HCT116 (cell line): ENCODE data around the gene RGSL1. TPM values are rescaled to one million over a fixed set of nuclear protein-coding genes. Genes with fewer than 3 reads are reported as not detected.

Source experiments
- ATAC-seq: fragments of 200-7000 bp; cut with Tn5 transposase; 2 replicates; pipeline ENCODE4 v1.9.1; 2020; ENCODE audit warnings: mild to moderate bottlenecking, moderate library complexity
- BruUV-seq: library from RNA; stranded (reverse); fragments of 400-500 nt; replicated peaks from 2 replicates; lab custom pipeline; 2021; lab: Mats Ljungman, UMichigan
- CTCF ChIA-PET: fragments of 300-600 bp; sonication (Branson Sonifier 250); formaldehyde crosslinking; loops from one replicate; lab custom pipeline; 2021; ENCODE audit warnings: antibody characterized with exemption; lab: Charles Lee
- POLR2A ChIA-PET: fragments of 300-600, 350-600 bp; sonication (Branson Sonifier 250); formaldehyde crosslinking; loops from one replicate; lab custom pipeline; 2021; ENCODE audit warnings: antibody characterized with exemption; lab: Charles Lee
- RAD21 ChIA-PET, 2 experiments: fragments of 300-600 bp; sonication (Branson Sonifier 250); formaldehyde crosslinking; loops; one replicate each; lab custom pipeline; 2023; ENCODE audit warnings: low total read pairs in 2 of 2; ENCODE audit not compliant: uncharacterized antibody in 2 of 2, unreplicated experiment in 2 of 2, low non-redundant PET in 1 of 2; lab: Charles Lee
- DNase-seq: peaks from one replicate; pipeline ENCODE4 v3.0.0-alpha.2; 2010; ENCODE audit warnings: low read depth, low spot score
- H2AFZ ChIP-seq: fragments of 200-600 bp; shearing (Covaris generic), sonication (generic); 2 replicates; pipeline ENCODE4 v1.6.1; 2017; ENCODE audit warnings: low read depth, mixed run types, mixed read lengths, antibody characterized with exemption, low read length; ENCODE audit not compliant: poor library complexity, severe bottlenecking
- H3K27ac ChIP-seq: 2 replicates; pipeline ENCODE4 v1.5.1; 2012; ENCODE audit warnings: low read depth, low read length
- H3K27me3 ChIP-seq: fragments of 200-600 bp; sonication (generic); 2 replicates; pipeline ENCODE4 v1.6.1; 2016; ENCODE audit warnings: mixed run types, low read length, mixed read lengths; ENCODE audit not compliant: insufficient read depth
- H3K36me3 ChIP-seq, 2 experiments: fragments of 200-500 bp in 1 of 2; fragments of 200-600 bp in 1 of 2; sonication (Bioruptor generic) in 1 of 2; sonication (generic) in 1 of 2; 2 replicates each; pipeline versions ENCODE4 v1.5.1 to v1.6.1; 2014 to 2016; ENCODE audit warnings: low read length in 2 of 2, inconsistent platforms in 1 of 2, mixed read lengths in 1 of 2, mixed run types in 1 of 2; ENCODE audit not compliant: insufficient read depth in 2 of 2, control insufficient read depth in 1 of 2
- H3K4me1 ChIP-seq, 2 experiments: fragments of 200-600 bp in 1 of 2; sonication (generic) in 1 of 2; 2 replicates each; pipeline versions ENCODE4 v1.5.1 to v1.6.1; 2012 to 2017; ENCODE audit warnings: low read length in 2 of 2, inconsistent platforms in 1 of 2, mild to moderate bottlenecking in 1 of 2, mixed read lengths in 1 of 2, mixed run types in 1 of 2, moderate library complexity in 1 of 2; ENCODE audit not compliant: insufficient read depth in 2 of 2, control insufficient read depth in 1 of 2
- H3K4me2 ChIP-seq: fragments of 200-600 bp; sonication (generic); 2 replicates; pipeline ENCODE4 v1.6.1; 2017; ENCODE audit warnings: mixed run types, low read length, mixed read lengths
- H3K4me3 ChIP-seq, 2 experiments: fragments of 200-600 bp in 1 of 2; sonication (generic) in 1 of 2; replicated peaks in 1 of 2; 2 replicates each; pipeline ENCODE4 v1.5.1; 2011 to 2016; ENCODE audit warnings: low read length in 2 of 2, control low read depth in 1 of 2, low read depth in 1 of 2, mild to moderate bottlenecking in 1 of 2, mixed read lengths in 1 of 2, mixed run types in 1 of 2
- H3K79me2 ChIP-seq: fragments of 200-600 bp; sonication (generic); 2 replicates; pipeline ENCODE4 v1.6.1; 2017; ENCODE audit warnings: mild to moderate bottlenecking, mixed run types, low read length, moderate library complexity, mixed read lengths; ENCODE audit not compliant: insufficient read depth
- H3K9ac ChIP-seq: fragments of 200-600 bp; sonication (generic); 2 replicates; pipeline ENCODE4 v1.6.1; 2016; ENCODE audit warnings: low read length, mixed read lengths
- H3K9me2 ChIP-seq: fragments of 200-600 bp; sonication (generic), shearing (Covaris generic); 2 replicates; pipeline ENCODE4 v1.6.1; 2017; ENCODE audit warnings: mixed run types, mild to moderate bottlenecking, moderate library complexity; ENCODE audit not compliant: insufficient read depth
- H3K9me3 ChIP-seq, 2 experiments: fragments of 200-500 bp in 1 of 2; fragments of 200-600 bp in 1 of 2; sonication (Bioruptor generic) in 1 of 2; sonication (generic) in 1 of 2; 2 replicates each; pipeline ENCODE4 v1.6.1; 2014 to 2017; ENCODE audit warnings: low read length in 2 of 2, mixed read lengths in 2 of 2, inconsistent platforms in 1 of 2, low read depth in 1 of 2, mild to moderate bottlenecking in 1 of 2, mixed run types in 1 of 2, moderate library complexity in 1 of 2; ENCODE audit not compliant: control insufficient read depth in 1 of 2, insufficient read depth in 1 of 2
- H4K20me1 ChIP-seq: fragments of 200-600 bp; sonication (generic), shearing (Covaris generic); 2 replicates; pipeline ENCODE4 v1.6.1; 2017; ENCODE audit warnings: mixed run types, mild to moderate bottlenecking, moderate library complexity; ENCODE audit not compliant: insufficient read depth
- CEBPB ChIP-seq: IDR thresholded peaks from 2 replicates; pipeline ENCODE4 v1.6.1; 2012; ENCODE audit warnings: low read depth
- EZH2 ChIP-seq: fragments of 200-600 bp; sonication (generic); IDR thresholded peaks from 2 replicates; pipeline ENCODE4 v1.6.1; 2017; ENCODE audit warnings: antibody characterized with exemption, mixed run types
- EZH2phosphoT487 ChIP-seq: fragments of 200-600 bp; IDR thresholded peaks from 2 replicates; pipeline ENCODE4 v1.6.1; 2018; ENCODE audit warnings: antibody characterized with exemption, borderline replicate concordance
- FOSL1 ChIP-seq: IDR thresholded peaks from 2 replicates; pipeline ENCODE4 v1.6.1; 2012; ENCODE audit warnings: low read depth
- JUND ChIP-seq: IDR thresholded peaks from 2 replicates; pipeline ENCODE4 v1.6.1; 2012
- POLR2A ChIP-seq: IDR thresholded peaks from 2 replicates; pipeline ENCODE4 v1.7.0; 2011; ENCODE audit warnings: borderline replicate concordance; ENCODE audit not compliant: insufficient read depth, insufficient read length; ENCODE audit errors: extremely low read depth
- RAD21 ChIP-seq: IDR thresholded peaks from 2 replicates; pipeline ENCODE4 v1.6.1; 2012; ENCODE audit warnings: low read depth, mild to moderate bottlenecking
- SP1 ChIP-seq: IDR thresholded peaks from 2 replicates; pipeline ENCODE4 v1.6.1; 2012; ENCODE audit warnings: low read depth
- ZNF274 ChIP-seq: fragments of 200-500 bp; sonication (Bioruptor generic); IDR thresholded peaks from 2 replicates; pipeline ENCODE4 v1.6.1; 2014; ENCODE audit warnings: mild to moderate bottlenecking, low read depth, low read length, inconsistent platforms
- intact Hi-C: fragments of 100-400 bp; cut with micrococcal nuclease; formaldehyde crosslinking; loops from 2 replicates; pipeline ENCODE4 v1.10.0; 2022
- total RNA-seq: library from RNA; stranded (reverse); gene quantifications from one replicate; pipeline ENCODE4 v1.2.1, GENCODE V29; 2021; ENCODE audit not compliant: unreplicated experiment
- TF ChIP-seq, protein P1 (sequence below), 3 experiments: fragments of 200-600 bp in 1 of 3; sonication (generic) in 1 of 3; IDR thresholded peaks in 2 of 3; conservative IDR thresholded peaks in 1 of 3; 2 replicates each; pipeline ENCODE4 v1.5.1; 2012 to 2017; ENCODE audit warnings: low read depth in 2 of 3, low read length in 2 of 3, antibody characterized with exemption in 1 of 3, borderline replicate concordance in 1 of 3, control low read depth in 1 of 3, mild to moderate bottlenecking in 1 of 3, mixed read lengths in 1 of 3, mixed run types in 1 of 3, moderate library complexity in 1 of 3; ENCODE audit not compliant: insufficient read depth in 1 of 3
- TF ChIP-seq, protein P2 (sequence below): IDR thresholded peaks from 2 replicates; pipeline ENCODE4 v1.6.1; 2011; ENCODE audit warnings: mild to moderate bottlenecking, low read length, moderate library complexity; ENCODE audit not compliant: insufficient replicate concordance; ENCODE audit errors: extremely low read depth
- TF ChIP-seq, protein P3 (sequence below): IDR thresholded peaks from 2 replicates; pipeline ENCODE4 v1.6.1; 2012; ENCODE audit warnings: low read depth
- TF ChIP-seq, protein P4 (sequence below): IDR thresholded peaks from 2 replicates; pipeline ENCODE4 v1.6.1; 2012

RGSL1 gene
- total RNA-seq, 1 experiment from 2014 or later, result not detected

DNA sequence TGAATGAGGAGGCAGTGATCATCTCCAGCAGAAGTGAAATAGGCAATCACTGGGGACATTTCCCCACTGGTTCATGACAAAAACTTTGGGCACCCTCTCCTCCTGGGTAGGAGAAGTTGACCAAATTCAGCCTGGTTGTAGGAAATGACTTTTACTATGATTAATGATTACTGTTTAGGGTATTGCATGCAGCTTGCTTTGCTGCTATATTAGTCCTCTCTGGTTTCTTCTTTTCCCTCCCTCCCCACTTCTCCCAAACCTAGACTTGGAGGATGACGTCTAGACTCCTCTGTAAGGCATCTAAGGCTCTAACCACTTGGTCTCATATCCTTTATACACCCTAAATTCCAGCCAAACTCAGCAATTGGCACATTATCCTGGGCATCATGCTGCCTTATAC lies 157.6 kb downstream of the RGSL1 start:
- intact Hi-C loops, result no loop called here
- no peak overlapping the region for H3K27ac ChIP-seq
- no peaks in the 10 kb centered on the region for H3K79me2 ChIP-seq
- H3K27me3 ChIP-seq, result no peaks in the 10 kb centered on the region
- H3K36me3 ChIP-seq, result no peaks in the 10 kb centered on the region
- H3K4me2 ChIP-seq, result no peak overlapping the region
- ATAC-seq (no peak), DNase-seq (no peak)
- TF ChIP-seq ZNF274 (no peak), EZH2 (no peak), RAD21 (no peak), CEBPB (no peak), FOSL1 (no peak), JUND (no peak), EZH2phosphoT487 (no peak), SP1 (no peak), POLR2A (no peak)
- TF ChIP-seq, protein P1, sequence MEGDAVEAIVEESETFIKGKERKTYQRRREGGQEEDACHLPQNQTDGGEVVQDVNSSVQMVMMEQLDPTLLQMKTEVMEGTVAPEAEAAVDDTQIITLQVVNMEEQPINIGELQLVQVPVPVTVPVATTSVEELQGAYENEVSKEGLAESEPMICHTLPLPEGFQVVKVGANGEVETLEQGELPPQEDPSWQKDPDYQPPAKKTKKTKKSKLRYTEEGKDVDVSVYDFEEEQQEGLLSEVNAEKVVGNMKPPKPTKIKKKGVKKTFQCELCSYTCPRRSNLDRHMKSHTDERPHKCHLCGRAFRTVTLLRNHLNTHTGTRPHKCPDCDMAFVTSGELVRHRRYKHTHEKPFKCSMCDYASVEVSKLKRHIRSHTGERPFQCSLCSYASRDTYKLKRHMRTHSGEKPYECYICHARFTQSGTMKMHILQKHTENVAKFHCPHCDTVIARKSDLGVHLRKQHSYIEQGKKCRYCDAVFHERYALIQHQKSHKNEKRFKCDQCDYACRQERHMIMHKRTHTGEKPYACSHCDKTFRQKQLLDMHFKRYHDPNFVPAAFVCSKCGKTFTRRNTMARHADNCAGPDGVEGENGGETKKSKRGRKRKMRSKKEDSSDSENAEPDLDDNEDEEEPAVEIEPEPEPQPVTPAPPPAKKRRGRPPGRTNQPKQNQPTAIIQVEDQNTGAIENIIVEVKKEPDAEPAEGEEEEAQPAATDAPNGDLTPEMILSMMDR (IDR thresholded peaks at IDR 0.05 in 2 of 3, conservative IDR thresholded peaks at IDR 0.05 in 1 of 3; ENCODE audit: borderline replicate concordance in 1 of 3, insufficient read depth in 1 of 3, low read depth in 2 of 3, low read length in 2 of 3), result no peak
- TF ChIP-seq, protein P2, sequence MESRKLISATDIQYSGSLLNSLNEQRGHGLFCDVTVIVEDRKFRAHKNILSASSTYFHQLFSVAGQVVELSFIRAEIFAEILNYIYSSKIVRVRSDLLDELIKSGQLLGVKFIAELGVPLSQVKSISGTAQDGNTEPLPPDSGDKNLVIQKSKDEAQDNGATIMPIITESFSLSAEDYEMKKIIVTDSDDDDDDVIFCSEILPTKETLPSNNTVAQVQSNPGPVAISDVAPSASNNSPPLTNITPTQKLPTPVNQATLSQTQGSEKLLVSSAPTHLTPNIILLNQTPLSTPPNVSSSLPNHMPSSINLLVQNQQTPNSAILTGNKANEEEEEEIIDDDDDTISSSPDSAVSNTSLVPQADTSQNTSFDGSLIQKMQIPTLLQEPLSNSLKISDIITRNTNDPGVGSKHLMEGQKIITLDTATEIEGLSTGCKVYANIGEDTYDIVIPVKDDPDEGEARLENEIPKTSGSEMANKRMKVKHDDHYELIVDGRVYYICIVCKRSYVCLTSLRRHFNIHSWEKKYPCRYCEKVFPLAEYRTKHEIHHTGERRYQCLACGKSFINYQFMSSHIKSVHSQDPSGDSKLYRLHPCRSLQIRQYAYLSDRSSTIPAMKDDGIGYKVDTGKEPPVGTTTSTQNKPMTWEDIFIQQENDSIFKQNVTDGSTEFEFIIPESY, result no peak
- TF ChIP-seq, protein P3, sequence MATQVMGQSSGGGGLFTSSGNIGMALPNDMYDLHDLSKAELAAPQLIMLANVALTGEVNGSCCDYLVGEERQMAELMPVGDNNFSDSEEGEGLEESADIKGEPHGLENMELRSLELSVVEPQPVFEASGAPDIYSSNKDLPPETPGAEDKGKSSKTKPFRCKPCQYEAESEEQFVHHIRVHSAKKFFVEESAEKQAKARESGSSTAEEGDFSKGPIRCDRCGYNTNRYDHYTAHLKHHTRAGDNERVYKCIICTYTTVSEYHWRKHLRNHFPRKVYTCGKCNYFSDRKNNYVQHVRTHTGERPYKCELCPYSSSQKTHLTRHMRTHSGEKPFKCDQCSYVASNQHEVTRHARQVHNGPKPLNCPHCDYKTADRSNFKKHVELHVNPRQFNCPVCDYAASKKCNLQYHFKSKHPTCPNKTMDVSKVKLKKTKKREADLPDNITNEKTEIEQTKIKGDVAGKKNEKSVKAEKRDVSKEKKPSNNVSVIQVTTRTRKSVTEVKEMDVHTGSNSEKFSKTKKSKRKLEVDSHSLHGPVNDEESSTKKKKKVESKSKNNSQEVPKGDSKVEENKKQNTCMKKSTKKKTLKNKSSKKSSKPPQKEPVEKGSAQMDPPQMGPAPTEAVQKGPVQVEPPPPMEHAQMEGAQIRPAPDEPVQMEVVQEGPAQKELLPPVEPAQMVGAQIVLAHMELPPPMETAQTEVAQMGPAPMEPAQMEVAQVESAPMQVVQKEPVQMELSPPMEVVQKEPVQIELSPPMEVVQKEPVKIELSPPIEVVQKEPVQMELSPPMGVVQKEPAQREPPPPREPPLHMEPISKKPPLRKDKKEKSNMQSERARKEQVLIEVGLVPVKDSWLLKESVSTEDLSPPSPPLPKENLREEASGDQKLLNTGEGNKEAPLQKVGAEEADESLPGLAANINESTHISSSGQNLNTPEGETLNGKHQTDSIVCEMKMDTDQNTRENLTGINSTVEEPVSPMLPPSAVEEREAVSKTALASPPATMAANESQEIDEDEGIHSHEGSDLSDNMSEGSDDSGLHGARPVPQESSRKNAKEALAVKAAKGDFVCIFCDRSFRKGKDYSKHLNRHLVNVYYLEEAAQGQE, result no peak
- TF ChIP-seq, protein P4, sequence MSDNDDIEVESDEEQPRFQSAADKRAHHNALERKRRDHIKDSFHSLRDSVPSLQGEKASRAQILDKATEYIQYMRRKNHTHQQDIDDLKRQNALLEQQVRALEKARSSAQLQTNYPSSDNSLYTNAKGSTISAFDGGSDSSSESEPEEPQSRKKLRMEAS, result no peak
- POLR2A ChIA-PET, result interaction anchor here (1.5 kb wide), 1 partner anchor 9 kb away, joined by 3 read pairs; no protein-coding TSS in a partner anchor
- no peak overlapping the region for H3K4me3 ChIP-seq
- RAD21 ChIA-PET, result no interaction called here
- no peaks in the 10 kb centered on the region for H4K20me1 ChIP-seq
- no peak overlapping the region for H2AFZ ChIP-seq
- no TSS peak for BruUV-seq
- H3K9me2 ChIP-seq, result no peaks in the 10 kb centered on the region
- no peaks in the 10 kb centered on the region for H3K9me3 ChIP-seq
- no peak overlapping the region for H3K9ac ChIP-seq
- peaks cover 0 to 21% of the 10 kb centered on the region in 2 experiments; a peak in 3 of 4 replicates for H3K4me1 ChIP-seq
- CTCF ChIA-PET, result interaction anchor here (1.6 to 17.3 kb wide), 3 partner anchors 9 to 178 kb away, joined by 5 to 412 read pairs (median 8); partner anchors contain the start of gene NPL
